ENCODE data around the gene RGS6.

The RGS6 gene

DNA sequence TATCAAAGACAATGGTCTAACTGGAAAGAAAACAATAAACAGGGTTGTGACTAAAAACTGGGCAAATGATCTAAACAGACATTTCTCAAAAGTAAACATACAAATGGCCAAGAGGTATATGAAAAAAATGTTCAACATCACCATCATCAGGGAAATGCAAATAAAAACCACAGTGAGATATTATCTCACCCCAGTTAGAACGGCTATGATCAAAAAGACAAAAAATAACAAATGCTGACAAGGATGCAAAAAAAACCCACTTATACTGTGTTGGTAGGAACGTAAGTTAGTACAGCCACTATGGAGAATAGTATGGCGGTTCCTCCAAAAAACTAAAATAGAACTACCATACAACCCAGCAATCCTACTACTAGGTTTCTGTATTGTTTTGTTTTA is 470.1 kb downstream of the RGS6 start:
- no peak for DNase-seq (ENCODE audit: low read depth)

- no peak for DNase-seq (ENCODE audit: low read depth)
Measured at GRCh38 chr14:72404106-72404774, 472.0 kb downstream of the RGS6 start.

DNA sequence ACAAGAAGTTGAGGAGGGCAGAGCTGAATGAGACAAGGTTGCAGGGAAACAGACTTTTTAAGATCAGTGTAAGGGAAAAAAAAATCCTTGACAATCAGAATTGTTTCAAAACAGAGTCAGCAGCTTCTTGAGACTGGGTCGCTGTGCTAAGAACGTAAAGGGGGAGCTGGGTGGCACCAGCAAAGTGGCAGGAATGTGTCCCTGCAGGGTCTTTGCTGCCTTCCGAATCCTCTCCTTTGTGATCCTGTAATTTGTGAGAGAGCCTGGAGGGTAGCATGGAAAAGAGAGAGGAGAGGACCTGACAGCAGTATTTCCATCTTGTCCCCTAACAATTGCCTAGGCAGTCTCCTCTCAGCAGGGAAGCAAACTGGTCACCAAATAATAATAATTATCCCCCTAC is 472.8 kb downstream of the RGS6 start:
- no peak for DNase-seq (ENCODE audit: low read depth)

DNA sequence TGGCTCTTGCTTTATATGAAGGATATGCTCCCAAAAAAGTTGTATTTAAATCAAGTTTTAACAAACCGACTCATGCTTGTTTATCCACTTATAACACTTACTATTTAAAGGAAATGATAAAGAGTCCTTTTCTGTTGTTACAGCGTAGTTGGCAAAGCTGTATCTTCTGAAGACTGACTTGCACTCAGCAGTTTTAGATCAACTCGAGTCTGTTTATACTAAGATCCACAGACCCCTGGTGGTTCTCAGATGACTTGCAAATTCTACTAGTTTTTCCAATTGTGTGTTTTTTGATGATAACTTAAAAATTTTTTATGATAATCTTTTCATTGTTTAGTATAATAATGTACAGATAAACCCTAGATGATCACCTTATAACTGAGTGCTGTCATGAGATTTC is 475.8 kb downstream of the RGS6 start:
- DNase-seq (ENCODE audit: low read depth) = no peak

DNA sequence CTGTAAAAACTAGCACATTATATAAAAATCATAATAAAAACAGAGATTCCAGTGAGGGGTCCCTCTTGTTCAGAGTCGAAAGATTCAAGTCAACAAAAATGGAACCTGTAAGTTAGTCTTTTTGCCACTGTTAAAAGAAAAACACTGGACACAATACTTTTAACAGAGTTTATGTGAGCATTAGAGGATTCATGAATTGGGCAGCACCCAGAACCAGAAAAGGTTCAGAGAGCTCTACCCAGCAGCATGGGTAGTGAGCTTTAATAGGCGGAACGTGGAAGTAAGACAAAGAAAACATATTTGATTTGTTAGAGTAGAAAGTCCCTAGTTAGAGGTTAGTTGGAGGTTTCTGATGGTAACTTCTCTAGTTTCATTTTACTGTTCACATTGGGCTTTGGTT is 476.8 kb downstream of the RGS6 start:
- DNase-seq (ENCODE audit: low read depth) = no peak

DNA sequence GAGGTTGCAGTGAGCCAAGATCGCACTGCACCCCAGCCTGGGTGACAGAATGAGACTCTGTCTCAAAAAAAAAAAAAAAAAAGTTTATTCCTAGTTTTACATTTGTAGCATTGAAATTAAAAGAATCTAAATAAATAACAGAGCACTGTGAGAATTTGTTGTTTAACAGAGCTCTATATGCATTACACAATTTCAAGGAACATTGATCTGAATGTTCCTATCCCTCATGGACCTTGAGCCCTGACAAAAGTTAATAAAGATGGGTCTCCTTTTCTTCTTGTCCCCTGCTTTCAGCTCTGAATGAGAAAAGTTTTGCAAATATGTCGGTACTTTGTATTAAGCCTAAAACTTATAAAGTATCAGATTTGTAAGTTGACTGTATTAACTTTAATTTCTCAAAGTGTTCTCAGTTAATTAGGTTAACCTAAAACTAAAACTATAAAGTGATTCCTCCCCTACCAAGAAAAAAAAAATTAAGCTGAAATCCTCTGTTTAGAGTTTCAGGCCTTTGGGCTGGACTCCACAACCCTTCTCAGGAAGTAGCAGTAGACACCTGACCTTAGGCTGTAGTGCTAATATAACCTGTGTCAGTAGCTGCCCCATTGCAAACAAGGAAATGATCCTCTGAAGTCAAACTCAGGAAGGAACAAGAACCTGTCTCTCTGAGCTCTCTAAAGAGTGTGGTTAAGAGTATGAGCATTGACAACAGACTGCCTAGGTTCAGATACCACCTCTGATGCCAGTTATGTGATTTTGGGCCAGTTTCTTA is 484.0 kb downstream of the RGS6 start:
- no peak for DNase-seq (ENCODE audit: low read depth)

GRCh38 chr14:72416892-72417291 is 484.7 kb downstream of the RGS6 start:
- no peak for DNase-seq (ENCODE audit: low read depth)

- no peak for DNase-seq (ENCODE audit: low read depth)
Measured at GRCh38 chr14:72418806-72419205, 486.6 kb downstream of the RGS6 start.

DNA sequence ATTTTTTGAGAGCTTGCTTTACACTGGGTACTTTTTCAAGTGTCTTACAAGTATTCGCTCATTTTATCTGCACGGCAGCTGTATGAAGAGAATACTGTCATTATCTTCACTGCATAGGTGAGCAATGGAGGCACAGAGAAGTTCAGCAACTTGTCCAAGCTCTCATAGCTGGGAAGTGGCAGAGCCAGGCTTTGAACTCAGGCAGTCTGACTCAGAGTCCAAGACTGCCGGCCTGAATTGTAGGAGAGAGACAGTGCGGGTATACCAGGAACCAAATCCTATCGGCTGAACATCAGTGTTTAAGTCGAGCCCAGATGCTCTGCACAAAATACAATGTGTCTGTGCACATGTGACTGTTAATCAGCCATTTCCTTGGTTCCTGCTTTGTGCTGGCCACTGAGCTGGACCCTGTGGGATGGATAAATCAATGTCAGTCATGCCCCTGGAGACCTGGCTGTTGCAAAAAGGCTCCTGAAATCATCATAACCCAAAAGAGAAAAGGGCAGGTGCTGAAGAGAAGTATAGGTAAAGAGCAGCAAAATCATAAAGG is 487.1 kb downstream of the RGS6 start:
- DNase-seq (ENCODE audit: low read depth) = no peak

- DNase-seq (ENCODE audit: low read depth) = peak; percentile 77
Measured at GRCh38 chr14:72420749-72421474, 488.7 kb downstream of the RGS6 start.

GRCh38 chr14:72423957-72424356 is 491.7 kb downstream of the RGS6 start:
- no peak for DNase-seq (ENCODE audit: low read depth)

- DNase-seq (ENCODE audit: low read depth) = no peak
Measured at GRCh38 chr14:72430457-72430856, 498.2 kb downstream of the RGS6 start.

DNA sequence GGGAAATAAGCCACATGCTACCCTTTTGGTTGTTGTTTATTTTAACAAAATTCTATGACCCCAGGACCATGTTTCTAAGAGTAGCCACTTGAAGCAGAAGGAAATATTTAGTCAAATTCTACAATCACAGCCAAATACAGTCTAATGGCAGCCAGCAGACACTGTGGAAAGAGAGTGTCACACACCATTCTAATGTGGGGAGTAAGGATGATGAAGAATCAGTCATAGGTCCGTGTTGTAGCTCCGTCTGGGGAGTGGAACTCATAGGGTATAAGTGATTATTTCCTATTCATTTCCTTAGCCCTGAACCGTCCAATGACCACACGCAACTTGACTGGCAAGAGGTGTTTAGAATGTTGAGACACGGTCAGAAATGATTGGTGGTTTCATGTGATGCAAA is 500.5 kb downstream of the RGS6 start:
- no peak for DNase-seq (ENCODE audit: low read depth)

DNA sequence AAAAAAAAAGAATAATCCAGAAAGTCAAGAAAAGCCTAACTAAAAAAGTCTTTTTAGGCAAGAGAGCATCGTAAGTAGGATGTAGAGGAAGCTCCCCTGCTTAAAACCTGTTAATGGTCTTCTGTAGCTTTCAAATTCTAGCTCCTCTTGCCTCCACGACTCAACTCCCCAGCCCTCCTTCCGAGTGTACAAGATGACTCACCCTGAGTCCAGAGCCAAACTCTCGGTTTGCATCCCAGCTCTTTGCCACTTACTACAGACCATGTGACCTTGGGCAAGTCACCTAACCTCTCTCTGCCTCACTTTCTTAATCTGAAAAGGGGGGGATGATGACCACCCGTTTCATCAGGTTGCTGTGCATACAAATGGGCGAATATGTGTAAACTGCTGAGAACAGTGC is 501.3 kb downstream of the RGS6 start:
- no peak for DNase-seq (ENCODE audit: low read depth)

DNA sequence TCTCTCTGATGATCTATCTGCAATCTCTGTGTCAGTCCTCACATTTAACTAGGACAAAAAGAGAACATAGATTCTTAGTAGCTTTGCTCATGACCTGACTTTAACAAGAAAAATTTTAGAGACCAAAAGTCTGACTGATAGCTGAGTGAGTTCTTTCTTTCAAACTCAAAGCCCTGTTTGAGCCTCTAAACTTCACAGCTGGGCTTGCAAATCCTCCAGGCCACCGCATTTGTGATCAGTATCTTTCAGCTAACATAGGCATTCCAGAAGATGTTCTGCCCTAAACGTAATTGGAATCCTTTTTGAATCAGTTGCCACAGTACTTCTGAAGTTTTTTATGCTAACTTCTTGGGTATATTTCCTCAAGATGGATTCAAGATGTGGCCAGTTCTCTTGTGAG is 502.6 kb downstream of the RGS6 start:
- DNase-seq (ENCODE audit: low read depth) = no peak

DNA sequence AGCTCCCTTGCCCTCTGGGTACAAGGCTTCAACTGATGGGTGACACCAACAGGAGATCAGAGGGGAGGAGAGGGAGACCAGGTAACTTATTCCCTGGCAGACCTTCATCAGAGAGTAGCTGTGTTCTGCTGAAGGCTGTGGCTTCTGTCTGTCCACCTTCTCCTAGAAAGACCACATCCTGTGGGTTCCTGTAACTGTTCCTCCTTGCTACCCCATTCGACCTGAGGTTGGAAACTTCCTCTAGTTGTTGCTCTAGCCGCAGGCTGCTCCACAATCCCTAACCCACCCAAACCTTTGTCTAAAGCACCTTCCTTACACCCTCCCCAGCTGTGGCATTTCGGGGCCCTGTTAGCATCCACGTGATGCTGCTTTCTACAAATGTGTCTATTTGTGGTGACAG is 507.5 kb downstream of the RGS6 start:
- no peak for DNase-seq (ENCODE audit: low read depth)

GRCh38 chr14:72443256-72443655 is 511.0 kb downstream of the RGS6 start:
- no peak for DNase-seq (ENCODE audit: low read depth)

DNA sequence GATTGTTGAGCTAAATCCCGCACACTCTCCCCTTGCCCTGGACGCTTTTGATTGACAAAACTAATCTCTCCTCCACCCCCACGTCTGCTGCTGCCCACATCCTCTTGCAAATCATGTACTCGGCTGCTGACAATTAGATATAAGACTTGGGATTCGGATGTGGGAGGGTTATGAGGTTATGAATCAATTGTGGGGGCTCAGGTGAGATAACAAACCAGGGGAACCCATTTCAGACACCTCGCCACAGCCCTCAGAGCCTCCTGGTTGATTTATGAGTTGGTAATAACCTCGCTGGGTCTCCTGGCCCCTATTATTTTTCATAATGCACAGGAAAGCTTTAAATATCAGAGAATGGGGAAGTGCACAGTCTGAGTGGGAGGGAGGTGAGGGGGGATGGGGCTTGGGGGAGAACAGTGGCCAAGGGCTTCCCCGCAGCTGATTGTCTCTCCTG is 511.8 kb downstream of the RGS6 start:
- no peak for DNase-seq (ENCODE audit: low read depth)

- no peak for DNase-seq (ENCODE audit: low read depth)
Measured at GRCh38 chr14:72444701-72445100, 512.5 kb downstream of the RGS6 start.

GRCh38 chr14:72448212-72448611 is 516.0 kb downstream of the RGS6 start:
- DNase-seq (ENCODE audit: low read depth) = no peak

DNA sequence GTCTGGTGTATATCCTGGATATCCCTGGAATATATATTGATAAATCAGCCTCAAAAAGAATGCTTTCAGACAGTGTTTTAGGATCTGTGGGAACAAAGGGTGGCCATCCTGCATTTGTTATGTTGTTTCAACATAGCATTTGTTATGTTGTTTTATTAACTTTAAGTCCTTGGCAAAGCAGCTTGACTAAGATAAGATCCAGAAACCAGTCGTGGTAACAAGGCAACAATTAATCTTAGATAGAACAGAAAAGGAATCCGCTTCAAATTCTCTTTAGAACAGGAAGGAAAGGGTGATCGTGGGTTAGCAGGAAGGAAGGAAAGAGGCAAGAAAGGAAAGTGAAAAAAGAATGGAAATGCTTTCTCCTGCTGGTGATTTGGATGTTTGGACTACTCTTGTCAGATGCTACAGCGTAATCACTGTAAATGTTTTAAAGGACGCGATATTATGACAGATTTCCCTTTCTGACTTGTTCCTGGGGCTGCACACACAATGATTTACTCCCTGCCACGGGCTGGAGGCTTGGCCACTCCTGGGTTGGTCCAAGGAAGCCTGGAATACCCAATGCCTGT is 518.3 kb downstream of the RGS6 start:
- no peak for DNase-seq (ENCODE audit: low read depth)
